NOMO-1 (cell line): ENCODE measurements around the gene CCL20.
"Not testable (repeated sequence)": the region's sequence is repeated elsewhere in the genome, so short reads cannot be mapped to it uniquely, and the experiment has no call there.

Source experiments
- DNase-seq, 2 experiments: peaks; one replicate each; lab custom pipeline; 2025; ENCODE audit not compliant: unreplicated experiment in 2 of 2; lab: John Stamatoyannopoulos, UW

Gene CCL20

DNA sequence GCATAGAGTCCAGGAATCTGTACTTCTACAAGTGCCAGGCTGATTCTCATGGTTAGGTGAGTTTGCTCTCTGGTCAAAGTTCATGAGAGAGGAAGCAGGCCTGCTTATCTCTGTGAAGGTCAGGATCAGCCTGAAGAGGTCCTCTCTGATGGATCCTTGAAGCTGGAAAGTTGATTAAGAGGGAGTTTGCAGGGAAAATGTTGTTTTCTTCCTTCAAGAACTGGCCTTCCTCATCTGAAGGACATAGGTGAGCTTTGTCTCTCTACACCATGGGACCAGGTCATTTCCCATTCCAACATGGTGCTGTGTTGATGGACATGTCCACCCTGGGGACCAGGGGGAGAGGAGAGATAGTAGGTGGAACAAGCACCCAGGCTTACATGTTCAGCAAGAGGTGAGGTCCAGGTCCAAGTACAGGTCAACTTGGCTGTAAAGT is 14.9 kb downstream of the CCL20 start:
- DNase-seq = no peak

DNA sequence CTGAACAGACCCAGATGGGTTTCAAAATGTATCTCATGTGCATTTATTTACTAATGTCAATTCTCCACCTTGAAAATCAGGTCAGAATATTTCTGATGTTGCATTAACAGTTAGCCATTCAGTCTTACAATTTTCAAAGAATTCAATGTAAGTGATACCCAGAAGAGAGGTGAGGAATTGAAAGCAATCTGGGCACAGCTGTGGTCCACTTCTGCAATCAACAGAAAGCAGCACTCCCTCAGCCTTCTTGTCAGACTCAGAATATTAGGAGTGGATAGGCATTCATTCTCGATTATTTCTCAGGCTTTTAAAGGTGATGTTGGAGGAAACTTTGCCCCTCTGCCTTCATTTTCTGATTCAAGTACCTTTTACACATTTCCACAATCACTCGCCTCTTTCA is 15.7 kb downstream of the CCL20 start:
- DNase-seq = peak; percentile 20 to 52

DNA sequence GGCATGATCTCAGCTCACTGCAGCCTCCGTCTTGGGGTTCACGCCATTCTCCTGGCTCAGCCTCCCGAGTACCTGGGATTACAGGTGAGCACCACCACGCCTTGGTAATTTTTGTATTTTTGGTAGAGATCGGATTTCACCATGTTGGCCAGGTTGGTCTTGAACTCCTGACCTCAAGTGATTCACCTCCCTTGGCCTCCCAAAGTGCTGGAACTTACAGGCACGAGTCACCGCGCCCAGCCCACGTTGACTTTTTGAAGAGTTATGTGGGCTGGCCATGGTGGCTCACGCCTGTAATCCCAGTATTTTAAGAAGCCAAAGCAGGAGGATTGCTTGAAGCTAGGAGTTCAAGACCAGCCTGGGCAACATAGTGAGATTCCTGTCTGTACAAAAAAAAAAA is 20.8 kb downstream of the CCL20 start:
- DNase-seq = no peak

DNA sequence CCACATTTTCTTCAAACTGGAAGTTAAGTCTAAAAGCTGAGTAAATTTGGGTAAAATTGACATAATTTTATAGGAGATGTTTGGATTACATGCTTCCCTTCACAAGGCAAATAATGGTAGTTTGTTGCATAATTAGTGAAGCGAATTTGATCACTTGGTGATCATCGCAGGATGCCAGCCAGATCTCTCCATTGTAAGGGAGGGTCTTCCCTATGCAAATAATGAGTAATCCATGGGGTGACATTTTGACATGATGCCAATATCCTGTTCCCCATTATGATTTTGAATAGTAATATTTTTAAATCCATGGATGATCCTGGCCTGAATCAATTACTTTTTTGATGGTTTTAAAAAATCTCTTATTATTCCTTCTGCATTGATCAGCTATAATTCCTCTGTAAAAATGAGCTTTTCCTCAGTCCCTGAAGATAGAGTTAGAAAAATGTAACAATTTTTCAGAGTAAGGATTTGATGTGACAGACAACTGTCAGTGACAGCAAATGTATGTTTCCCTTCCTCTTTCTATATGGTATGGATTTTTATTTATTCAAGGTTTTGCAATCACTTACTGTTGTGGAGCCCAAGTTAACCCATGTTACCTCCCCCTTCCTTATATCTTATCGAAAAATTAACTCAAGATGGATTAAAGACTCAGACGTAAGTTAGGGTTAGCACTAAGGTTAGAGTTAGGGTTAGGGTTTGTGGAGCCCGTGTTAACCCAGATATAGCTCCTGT is 21.4 kb downstream of the CCL20 start:
- DNase-seq = peak in 1 of 2 experiments; percentile 42

DNA sequence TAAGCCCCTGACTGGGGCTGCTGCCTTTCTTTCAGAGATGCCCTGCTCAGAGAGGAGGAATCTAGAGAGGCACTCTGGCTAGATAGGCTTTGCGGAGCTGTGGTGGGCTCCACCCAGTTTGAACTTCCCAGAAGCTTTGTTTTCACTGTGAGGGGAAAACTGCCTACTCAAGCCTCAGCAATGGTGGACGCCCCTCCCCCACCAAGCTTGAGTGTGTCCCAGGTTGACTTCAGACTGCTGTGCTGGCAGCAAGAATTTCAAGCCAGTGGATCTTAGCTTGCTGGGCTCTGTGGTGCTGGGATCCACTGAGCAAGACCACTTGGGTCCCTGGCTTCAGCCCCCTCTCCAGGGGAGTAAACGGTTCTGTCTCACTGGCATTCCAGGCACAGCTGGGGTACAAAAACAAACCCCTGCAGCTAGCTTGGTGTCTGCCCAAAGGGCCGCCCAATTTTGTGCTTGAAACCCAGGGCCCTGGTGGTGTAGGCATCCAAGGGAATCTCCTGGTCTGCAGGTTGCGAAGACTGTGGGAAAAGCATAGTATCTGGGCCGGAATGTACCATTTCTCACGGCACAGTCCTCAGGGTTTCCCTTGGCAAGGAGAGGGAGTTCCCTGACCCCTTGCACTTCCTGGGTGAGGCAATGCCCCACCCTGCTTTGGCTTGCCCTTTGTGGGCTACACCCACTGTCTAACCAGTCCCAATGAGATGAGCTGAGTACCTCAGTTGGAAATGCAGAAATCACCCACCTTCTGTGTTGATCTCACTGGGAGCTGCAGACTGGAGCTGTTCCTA is 25.9 kb downstream of the CCL20 start:
- not testable (repeated sequence) for DNase-seq

DNA sequence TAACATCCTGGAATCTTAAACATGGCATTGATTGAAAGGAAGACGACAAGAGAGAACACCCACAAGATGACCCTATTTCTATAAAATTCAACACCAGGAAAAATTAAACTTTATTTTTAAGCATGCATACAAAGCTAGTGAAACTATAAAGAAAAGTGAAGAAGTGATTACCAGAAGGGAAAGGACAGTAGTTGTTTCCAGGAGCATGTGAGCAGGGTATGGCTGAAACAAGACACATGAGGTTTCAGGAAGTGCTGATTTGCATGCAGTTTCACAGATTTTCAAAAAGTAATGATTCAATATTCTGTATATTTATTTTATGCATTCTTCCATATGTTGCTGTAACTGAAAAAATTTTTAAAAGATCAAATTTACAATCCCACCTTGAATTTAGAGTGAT is 33.2 kb downstream of the CCL20 start:
- no peak for DNase-seq

DNA sequence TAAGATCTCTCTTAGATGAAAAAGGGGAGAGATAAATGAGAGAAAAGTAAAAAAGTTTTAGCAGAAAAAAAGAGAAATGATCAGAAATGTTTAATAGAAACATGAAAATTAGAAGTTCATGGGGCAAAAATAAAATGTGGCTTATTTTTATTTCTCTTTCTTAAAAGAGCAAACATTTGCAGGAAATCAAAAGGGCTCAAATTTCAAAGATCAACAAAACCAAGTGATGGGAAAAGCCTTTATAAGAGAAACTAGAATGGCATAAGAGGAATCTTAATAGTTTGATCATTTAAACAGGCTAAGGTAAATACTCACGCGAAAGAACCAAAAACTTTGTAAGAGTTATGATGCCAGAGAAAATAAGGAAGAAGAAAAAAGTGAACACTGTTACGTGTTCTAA is 34.5 kb downstream of the CCL20 start:
- peak in 1 of 2 experiments; percentile 11 for DNase-seq

DNA sequence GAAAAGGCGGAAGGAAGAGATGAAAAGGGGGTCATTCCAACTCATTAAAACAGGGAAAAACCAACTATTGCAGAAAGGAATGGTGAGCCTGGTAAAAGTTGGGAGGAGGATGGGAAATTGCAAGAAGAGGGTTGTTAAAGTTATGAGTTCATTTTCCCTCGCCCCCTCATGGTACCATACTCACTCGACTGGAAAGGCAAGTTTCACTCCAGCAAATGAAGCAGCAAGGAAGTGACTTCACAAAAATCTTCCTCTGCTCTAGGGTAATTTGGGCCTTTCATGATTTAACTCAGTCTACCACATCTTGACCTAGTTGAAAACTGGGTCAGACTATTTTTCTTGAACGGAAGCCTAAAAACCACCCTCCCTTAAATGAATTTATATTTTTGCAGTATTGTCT is 34.9 kb downstream of the CCL20 start:
- DNase-seq = no peak

DNA sequence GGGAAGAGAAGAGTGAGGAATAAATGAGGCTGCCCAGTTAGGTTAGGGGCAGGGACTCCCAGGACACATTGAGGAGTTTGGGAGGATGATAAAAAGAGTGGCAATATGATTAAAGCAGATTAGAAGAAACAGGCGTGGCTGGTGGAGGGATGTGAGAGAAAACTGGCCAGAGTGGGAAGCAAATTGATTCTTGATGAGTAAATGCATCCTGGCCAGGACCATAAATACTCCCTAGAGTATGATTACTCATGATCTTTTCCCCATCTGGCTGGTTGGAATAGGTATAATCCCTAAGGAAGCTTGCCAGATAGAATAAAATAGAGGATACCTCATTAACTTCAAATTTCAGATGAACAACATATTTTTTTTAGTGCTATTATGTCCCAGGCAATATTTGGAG is 36.3 kb downstream of the CCL20 start:
- DNase-seq = no peak

DNA sequence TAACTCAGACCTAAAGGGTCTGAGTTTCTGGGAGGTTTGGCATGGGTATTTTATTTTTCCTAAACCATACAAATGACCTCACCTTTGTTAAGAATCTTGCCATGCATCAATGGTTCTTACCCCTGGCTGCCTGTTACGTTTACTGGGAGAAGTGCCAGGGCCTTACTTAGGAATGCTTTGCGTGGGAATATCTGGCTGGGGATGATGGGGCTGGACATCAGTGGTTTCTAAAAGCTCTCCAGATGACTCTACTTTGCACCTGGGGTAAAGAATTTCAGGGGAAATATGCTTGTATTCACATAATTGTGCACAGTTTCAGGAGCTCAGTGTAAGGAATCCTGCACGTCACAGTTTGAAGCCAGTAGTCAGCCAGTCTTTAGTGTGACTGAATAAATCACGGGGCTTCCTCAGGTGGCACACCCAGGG is 39.6 kb downstream of the CCL20 start:
- DNase-seq = no peak

DNA sequence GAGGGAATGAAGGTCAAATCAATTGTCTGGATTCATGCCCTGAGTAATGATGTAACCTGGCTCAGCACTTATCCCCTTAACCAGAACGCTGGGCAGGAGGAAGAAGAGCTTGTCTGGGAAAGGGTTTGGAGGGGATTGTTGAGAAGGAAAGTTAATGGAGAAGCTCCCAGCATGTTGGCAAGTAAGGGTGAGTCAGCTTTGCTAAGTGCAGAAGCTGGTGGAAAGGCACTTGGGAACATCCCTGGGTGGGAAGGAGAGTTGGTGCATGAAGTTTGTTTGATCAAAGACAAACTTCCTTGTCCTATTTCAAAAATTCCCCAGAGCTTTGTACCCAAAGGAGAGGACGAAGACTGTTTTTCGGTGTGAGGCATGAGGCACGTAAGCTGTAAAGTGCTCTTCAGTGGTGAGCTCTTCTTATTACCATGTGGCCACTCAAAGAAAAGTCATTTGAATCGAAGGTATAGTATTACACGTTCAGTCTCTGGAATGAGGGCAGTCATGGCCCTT is 40.2 kb downstream of the CCL20 start:
- DNase-seq = no peak

DNA sequence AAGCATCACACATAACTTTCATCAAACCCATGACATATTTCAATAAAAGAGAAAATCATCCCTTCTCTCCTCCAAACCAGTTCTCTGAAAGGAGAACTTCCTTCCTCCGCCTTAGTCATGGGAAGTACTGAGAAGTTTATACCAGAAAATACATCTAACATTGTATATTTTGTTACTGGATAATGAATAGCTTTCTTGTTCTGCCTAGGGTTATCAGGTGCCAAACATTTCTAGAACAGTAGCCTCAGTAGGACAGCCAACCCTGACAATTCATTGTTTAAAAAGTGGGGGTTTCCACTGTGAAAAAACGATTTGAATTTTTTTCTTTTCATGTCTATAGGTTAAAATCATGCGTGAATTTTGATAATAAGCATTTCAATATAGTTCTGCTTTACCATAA is 41.8 kb downstream of the CCL20 start:
- DNase-seq = no peak

DNA sequence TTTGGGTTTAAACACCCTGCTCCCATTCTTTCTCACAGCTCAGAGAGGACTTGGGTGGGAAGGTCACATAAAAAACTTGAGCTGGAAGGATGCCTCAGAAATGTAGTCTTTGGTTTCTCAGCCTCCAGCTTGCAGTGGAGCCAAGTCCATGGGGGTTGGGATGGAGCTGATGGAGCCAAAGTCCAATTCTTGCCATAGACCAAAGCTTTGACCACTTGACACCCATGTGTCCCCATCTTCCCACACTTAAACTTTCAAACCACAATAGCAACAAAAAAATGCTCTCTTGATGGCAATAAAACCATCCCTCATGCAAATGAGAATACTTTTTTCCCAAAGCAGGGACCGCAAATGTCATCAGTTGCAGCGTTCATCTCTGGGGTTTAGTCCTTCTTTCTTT is 43.1 kb downstream of the CCL20 start:
- DNase-seq = no peak

DNA sequence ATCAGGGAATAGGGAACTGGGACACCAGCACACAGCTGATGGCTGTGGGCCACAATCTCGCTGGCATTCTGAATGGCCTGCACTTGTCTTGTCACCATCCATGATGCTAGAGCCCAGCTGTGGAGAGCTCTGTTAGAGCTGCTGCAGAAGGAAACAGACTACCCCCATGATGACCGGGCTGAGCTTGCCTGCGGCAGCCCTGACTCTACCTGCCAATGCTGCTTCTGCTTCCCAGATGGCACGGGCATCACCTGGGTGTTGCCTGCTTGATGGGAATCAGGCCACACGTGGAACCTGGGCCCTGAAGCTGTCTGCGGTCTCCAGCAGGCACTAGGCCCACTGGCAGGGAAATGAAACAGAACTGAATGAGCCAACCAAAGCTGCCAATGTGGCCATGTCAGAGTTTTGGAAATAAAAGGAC is 46.6 kb downstream of the CCL20 start:
- DNase-seq = no peak

DNA sequence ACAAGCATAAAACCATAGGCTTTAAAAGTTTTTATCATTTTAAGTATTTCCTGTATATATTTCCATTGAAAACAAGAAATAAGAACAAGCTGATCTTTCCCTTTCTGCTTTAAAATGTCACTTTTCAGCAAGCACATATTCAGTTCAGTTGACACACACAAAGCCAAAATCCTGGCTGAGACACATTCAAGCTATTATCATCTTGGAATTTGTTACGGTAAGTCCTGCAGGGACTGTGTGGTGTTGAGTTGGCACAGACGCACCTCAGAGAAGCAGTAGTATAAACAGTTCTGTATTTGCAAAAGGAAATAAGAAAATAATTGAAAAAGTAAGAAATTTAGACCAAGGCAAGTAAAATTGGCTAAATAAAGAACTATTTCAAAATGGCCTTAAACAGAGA is 47.4 kb downstream of the CCL20 start:
- no peak for DNase-seq

DNA sequence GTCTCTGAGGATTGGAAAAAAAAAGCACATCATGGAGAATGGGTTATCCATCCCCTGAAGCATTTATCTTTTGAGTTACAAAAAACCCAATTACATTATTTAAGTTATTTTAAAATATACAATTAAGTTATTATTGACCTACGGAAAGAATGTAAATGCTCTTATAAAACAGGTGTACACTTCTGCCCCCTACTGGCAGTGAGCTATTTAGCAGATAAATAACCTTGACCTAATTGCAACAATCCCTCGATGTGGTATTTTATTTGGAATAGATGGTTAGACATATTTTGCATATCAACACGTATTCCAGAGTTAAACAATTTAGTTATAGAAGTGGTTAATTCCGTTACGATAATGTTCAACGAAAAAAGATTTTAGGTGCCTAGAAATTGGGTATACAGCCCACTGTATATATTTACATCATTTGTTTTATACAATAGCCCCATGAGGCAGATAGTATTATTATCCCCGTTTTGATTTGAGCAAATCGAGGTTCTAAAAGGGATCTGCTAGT is 48.6 kb downstream of the CCL20 start:
- DNase-seq = peak in 1 of 2 experiments; percentile 52

DNA sequence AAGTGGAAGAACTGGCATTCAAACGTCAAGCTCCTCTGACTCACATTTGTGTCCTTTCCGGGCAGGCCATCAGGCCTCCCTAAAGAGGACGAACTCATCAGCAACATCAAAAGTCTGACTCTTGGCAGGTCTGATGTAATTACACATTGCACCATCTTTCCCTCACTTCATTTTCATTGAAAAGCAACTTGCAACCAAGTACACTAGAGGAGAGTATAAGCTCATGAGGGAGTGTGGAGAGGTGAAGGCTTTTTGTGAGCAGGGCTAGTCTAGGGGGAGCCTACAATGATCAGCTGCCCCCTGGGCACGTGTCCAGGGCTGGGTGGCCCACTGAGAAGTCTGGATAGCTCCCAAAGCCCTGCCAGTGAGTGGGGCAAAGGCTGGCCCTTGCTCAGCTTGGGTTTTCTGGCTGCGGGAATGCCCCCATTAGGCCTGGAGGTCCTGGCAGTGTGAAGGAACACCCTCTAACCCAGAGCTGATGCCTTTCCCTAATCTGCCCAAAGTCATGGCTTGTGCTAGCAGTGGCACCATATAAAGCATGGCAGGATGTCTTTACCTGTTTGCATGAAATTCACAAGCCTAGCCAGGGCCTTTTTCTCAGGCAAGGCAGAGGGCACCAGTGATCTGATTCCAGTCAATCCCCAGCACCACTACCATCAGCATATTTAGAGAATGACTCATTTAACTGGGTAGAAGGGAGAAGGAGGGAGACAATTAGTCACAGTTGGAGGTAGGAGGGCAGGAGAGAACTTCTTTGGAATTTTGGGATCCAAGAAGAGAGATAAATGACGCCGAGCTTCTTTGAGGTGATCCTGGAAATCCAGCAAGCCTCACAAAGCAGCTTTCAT is 49.3 kb downstream of the CCL20 start:
- no peak for DNase-seq

DNA sequence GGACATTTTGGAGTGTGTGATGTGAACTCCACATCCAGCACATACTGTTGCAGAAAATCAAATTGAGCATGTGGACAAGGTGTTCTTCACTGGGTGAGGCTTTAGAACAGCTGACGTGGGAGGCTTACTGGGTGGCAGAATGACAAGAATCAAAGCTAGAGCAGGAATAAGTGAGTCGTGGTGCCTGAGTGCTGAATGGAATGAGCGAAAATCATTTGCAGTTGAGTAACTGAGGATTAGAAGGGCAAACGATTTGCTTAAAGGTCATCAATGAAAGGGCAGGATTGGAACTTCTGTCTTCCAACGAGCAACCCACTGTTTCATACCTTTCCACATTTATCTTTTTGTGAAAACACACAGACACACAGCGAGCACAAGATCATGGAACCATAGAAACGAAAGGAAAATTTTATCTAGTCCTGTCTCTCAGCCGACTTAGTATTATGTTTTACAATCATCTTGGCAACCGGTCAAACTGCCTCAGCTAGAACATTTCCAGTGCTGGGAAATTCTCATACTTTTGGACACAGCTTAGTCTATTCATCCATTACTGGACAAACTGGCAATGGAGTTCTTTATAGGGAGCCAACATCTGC is 50.6 kb downstream of the CCL20 start:
- DNase-seq = no peak

DNA sequence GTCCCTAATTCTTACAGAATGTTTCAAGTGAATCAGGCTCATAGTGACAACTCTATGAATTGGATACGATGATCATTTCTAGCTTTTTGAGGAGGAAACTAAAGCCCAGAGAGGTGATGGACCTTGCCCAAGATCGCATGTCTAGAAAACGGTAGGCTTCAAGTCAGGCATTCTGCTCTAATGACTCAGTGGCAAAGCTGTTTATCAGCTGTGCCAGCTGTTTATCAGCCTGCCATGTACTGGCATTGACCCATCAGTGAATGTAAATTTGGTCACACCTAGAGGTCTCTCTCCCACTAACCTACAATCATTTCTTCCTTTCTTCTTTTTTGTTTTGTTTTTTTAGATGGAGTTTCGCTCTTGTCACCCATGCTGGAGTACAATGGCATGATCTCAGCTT is 51.6 kb downstream of the CCL20 start:
- no peak for DNase-seq
